GM21447 (cell line): ENCODE data around the gene B3GLCT.

Source experiments
- ATAC-seq: cut with Tn5 transposase; IDR thresholded peaks from one replicate; pipeline ENCODE4 v1.9.1; 2021; ENCODE audit not compliant: unreplicated experiment

Gene B3GLCT

GRCh38 chr13:31221057-31221456 is 21.3 kb downstream of the B3GLCT start:
- no peak for ATAC-seq

- ATAC-seq = no peak
These were observed 23.4 kb downstream of the B3GLCT start for GRCh38 chr13:31223215-31223614.

- ATAC-seq = no peak
These were observed 23.9 kb downstream of the B3GLCT start for GRCh38 chr13:31223640-31224039.

- no peak for ATAC-seq
These were observed 24.4 kb downstream of the B3GLCT start for GRCh38 chr13:31224174-31224669.

- ATAC-seq = no peak
These were observed 25.3 kb downstream of the B3GLCT start for GRCh38 chr13:31224963-31225559.

GRCh38 chr13:31225998-31226675 is 26.4 kb downstream of the B3GLCT start:
- no peak for ATAC-seq

GRCh38 chr13:31227063-31227462 is 27.3 kb downstream of the B3GLCT start:
- no peak for ATAC-seq

- ATAC-seq = no peak
These were observed 28.1 kb downstream of the B3GLCT start for GRCh38 chr13:31227870-31228269.

GRCh38 chr13:31234729-31235128 is 35.0 kb downstream of the B3GLCT start:
- ATAC-seq = no peak

- ATAC-seq = no peak
These were observed 36.5 kb downstream of the B3GLCT start for GRCh38 chr13:31236211-31236786.

- no peak for ATAC-seq
These were observed 41.1 kb downstream of the B3GLCT start for GRCh38 chr13:31240921-31241320.

GRCh38 chr13:31242367-31242766 is 42.6 kb downstream of the B3GLCT start:
- ATAC-seq = no peak

- ATAC-seq = no peak
These were observed 43.1 kb downstream of the B3GLCT start for GRCh38 chr13:31242916-31243315.

- ATAC-seq = no peak
These were observed 46.0 kb downstream of the B3GLCT start for GRCh38 chr13:31245598-31246373.

- no peak for ATAC-seq
These were observed 47.1 kb downstream of the B3GLCT start for GRCh38 chr13:31246918-31247317.

GRCh38 chr13:31248361-31248760 is 48.6 kb downstream of the B3GLCT start:
- no peak for ATAC-seq

GRCh38 chr13:31248965-31249539 is 49.3 kb downstream of the B3GLCT start:
- no peak for ATAC-seq

- ATAC-seq = no peak
These were observed 50.7 kb downstream of the B3GLCT start for GRCh38 chr13:31250435-31250834.

- no peak for ATAC-seq
These were observed 61.5 kb downstream of the B3GLCT start for GRCh38 chr13:31261241-31261640.

- no peak for ATAC-seq
These were observed 63.6 kb downstream of the B3GLCT start for GRCh38 chr13:31263346-31263745.

GRCh38 chr13:31264151-31264550 is 64.4 kb downstream of the B3GLCT start:
- ATAC-seq = no peak
